ENCODE measurements around the gene NPL.

- TF ChIP-seq CTCF (IDR thresholded peaks at IDR 0.05) (no peak), POLR2A (IDR thresholded peaks at IDR 0.05) (no peak)
Measured at GRCh38 chr1:182807907-182808306, 18.3 kb downstream of the NPL start.
